GM19099 (cell line): ENCODE data around the gene NFATC2.

ENCODE experiments used
- POLR2A ChIP-seq: IDR thresholded peaks from 3 replicates; pipeline ENCODE4 v1.6.1; 2011; ENCODE audit warnings: low read depth; ENCODE audit not compliant: insufficient read length; ENCODE audit errors: extremely low read depth

The NFATC2 gene

GRCh38 chr20:51484141-51484815, 58.2 kb downstream of the NFATC2 start:
- no peak for TF ChIP-seq POLR2A

GRCh38 chr20:51482836-51483473, 59.6 kb downstream of the NFATC2 start:
- no peak for TF ChIP-seq POLR2A

GRCh38 chr20:51481341-51481914, 61.1 kb downstream of the NFATC2 start:
- no peak for TF ChIP-seq POLR2A

GRCh38 chr20:51480507-51481270, 61.8 kb downstream of the NFATC2 start:
- peak; percentile 33 for TF ChIP-seq POLR2A

- no peak for TF ChIP-seq POLR2A
Measured at GRCh38 chr20:51473771-51474170, 68.7 kb downstream of the NFATC2 start.

DNA sequence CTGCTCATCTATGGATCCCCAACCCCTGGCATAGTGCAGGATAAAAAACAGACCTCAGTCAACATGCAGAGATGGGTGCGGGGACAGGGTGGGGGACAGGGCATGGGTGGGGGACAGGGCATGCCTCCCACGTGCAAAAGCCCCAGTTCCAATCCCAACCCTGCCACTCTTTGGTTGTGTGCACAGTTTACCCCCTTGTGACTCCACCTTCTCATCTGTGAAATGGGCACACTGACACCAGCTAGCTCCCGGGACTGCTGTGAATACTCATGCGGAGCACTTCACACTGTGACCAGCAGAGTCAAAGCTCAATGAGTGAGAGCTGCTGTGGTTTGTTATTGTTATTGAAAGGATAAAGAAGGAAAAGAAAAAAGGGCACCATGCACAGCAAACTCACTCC, 69.3 kb downstream of the NFATC2 start:
- no peak for TF ChIP-seq POLR2A

- TF ChIP-seq POLR2A = no peak
Measured at GRCh38 chr20:51470907-51471411, 71.6 kb downstream of the NFATC2 start.

DNA sequence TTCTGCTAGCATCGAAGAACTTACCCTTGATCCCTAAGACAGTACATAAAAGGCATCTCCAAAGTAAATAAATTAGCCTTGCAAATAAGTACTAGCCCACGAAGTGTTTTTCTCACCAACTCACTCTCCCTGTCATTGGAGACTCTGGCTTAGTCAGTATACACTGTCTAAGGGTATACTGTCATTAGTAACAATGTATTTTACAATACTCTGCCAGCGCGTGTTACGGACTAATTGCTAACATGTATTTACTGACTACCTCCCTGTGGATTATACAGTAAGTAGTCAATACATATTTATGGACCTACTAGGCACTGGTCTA, 72.1 kb downstream of the NFATC2 start:
- TF ChIP-seq POLR2A = no peak

DNA sequence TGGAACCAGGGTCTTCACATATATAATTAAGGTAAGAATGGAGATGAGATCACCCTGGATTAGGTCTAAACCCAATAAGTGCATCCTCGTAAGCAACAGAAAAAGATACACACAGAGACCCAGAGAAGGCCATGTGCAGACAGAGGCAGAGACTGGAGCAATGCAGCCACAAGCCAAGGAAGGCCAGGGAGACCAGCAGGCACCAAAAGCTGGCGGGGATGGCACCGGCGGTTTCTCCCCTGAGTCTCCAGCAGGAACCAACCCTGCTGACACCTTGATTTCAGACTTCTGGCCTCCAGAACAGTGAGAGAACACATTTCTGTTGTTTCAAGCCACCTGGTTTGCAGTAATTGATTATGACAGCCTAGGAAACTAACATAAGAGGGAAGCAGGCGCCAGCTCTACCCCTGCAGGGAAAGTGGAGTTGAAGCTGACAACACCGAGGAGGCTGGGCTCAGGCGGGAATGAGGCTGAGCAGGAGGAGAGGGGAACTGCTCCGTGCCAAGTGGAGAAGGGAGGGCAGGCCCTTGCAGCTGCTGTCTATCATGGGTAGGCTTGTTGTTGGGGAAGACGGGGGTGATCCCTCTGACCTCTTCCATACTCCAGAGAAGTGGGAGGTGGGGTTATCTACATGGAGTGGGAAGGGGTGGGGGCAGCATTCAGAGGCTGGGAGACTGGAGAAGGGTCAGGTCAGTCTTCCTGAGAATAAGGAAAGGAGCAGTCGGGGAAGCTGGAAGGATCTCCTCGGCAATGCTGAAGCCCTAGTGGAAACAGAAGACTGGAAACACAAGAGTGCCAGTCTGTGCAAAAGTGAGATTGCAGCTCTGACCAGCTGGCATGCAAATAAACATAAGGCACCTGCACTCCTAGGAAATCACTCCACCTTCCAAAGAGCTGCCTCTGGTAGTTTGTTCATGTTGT, 72.7 kb downstream of the NFATC2 start:
- TF ChIP-seq POLR2A = no peak

DNA sequence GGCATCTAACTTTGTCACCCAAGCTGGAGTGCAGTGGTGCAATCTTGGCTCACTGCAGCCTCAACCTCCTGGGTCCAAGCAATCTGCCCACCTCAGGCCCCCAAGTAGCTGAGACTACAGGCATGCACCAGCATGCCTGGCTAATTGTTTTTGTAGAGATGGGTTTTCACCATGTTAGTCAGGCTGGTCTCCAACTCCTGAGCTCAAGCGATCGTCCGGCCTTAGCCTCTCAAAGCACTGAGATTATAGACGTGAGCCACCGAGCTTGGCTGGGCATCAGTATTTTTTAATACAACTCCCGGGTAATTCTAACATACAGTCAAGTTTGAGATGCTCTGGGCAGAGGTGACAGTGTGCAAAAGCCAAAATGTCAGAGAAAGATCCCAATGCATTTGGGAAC, 73.5 kb downstream of the NFATC2 start:
- TF ChIP-seq POLR2A = no peak

- TF ChIP-seq POLR2A = no peak
Measured at GRCh38 chr20:51468636-51469035, 73.9 kb downstream of the NFATC2 start.

- TF ChIP-seq POLR2A = no peak
Measured at GRCh38 chr20:51467956-51468626, 74.4 kb downstream of the NFATC2 start.

DNA sequence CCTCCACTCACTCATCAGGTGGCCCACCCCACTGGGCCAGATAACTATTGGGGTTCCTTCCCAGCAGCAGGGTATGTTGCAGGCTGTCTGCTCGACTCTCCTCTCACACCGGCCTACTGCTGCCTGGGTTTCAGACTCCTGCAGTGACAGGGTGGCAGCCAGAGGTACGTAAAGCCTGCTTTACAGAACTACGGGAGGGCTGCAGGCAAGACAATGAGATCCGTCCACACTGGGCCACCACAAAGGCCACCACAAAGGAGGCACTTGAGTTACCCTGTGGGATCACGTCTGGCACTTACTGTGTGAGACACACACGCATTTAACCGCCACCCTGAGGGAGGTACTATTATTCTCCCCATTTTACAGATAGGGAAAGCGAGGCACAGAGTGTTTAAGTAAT, 78.5 kb downstream of the NFATC2 start:
- no peak for TF ChIP-seq POLR2A

DNA sequence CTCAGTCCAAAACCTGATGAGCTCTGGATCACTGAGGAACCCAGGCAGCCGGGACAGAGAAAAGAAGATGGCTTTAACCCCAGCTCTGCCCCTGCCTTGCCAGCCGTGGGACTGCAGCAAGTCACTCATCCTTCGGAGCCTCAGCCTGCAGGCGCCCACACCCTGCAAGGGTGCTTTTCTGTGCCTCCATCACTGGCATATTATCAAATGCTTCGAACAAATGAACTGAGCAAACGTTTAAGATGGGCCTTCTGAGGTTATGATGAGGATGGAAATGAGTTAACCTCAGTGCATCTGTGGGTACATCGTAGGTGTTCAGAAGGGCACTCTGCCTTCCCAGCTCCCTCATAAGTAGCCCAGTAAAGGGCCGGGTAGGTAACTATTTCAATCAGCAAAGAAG, 79.0 kb downstream of the NFATC2 start:
- TF ChIP-seq POLR2A = no peak
